ENCODE data around the gene IL3.

The IL3 gene

GRCh38 chr5:132059696-132060500 lies 557 bp upstream of the IL3 start:
- Histone ChIP-seq H3K36me3 (replicated peaks) (no peaks in the 10 kb centered on the region), H3K27ac (no peak overlapping the region), H3K4me3 (ENCODE audit: low read depth, low read length) (no peak overlapping the region), H3K27me3 (replicated peaks) (no peaks in the 10 kb centered on the region)
- no peak for DNase-seq
- in situ Hi-C loops (cut with HindIII; ENCODE audit: low pct_ligation_motif_present, low sequenced_read_pairs), result no loop called here
- no peak for TF ChIP-seq CTCF (IDR thresholded peaks at IDR 0.05; ENCODE audit: low read depth, low read length, missing control alignments)

GRCh38 chr5:132063090-132063911 lies 2.8 kb downstream of the IL3 start:
- Histone ChIP-seq H3K27ac (no peak overlapping the region), H3K27me3 (replicated peaks) (no peaks in the 10 kb centered on the region), H3K36me3 (replicated peaks) (no peaks in the 10 kb centered on the region), H3K4me3 (ENCODE audit: low read depth, low read length) (no peak overlapping the region)
- DNase-seq, result peak; percentile 72
- TF ChIP-seq CTCF (IDR thresholded peaks at IDR 0.05; ENCODE audit: low read depth, low read length, missing control alignments), result peak; percentile 99
- in situ Hi-C loops (cut with HindIII; ENCODE audit: low pct_ligation_motif_present, low sequenced_read_pairs), result no loop called here

- Histone ChIP-seq H3K36me3 (replicated peaks) (no peaks in the 10 kb centered on the region), H3K27me3 (replicated peaks) (no peaks in the 10 kb centered on the region), H3K4me3 (ENCODE audit: low read depth, low read length) (no peak overlapping the region), H3K27ac (no peak overlapping the region)
- no peak for TF ChIP-seq CTCF (IDR thresholded peaks at IDR 0.05; ENCODE audit: low read depth, low read length, missing control alignments)
- in situ Hi-C loops (cut with HindIII; ENCODE audit: low pct_ligation_motif_present, low sequenced_read_pairs), result no loop called here
- DNase-seq, result no peak
These were observed 3.7 kb downstream of the IL3 start for GRCh38 chr5:132064140-132064539.

- H3K36me3 ChIP-seq (replicated peaks), result no peaks in the 10 kb centered on the region
- no peaks in the 10 kb centered on the region for H3K27me3 ChIP-seq (replicated peaks)
- H3K4me3 ChIP-seq (ENCODE audit: low read depth, low read length), result no peak overlapping the region
- DNase-seq, result peak; percentile 78
- in situ Hi-C loops (cut with HindIII; ENCODE audit: low pct_ligation_motif_present, low sequenced_read_pairs), result no loop called here
- H3K27ac ChIP-seq, result no peak overlapping the region
- TF ChIP-seq CTCF (IDR thresholded peaks at IDR 0.05; ENCODE audit: low read depth, low read length, missing control alignments), result peak; percentile 99
These were observed 4.4 kb downstream of the IL3 start for GRCh38 chr5:132064738-132065331.

GRCh38 chr5:132065351-132065937 lies 5.0 kb downstream of the IL3 start:
- Histone ChIP-seq H3K36me3 (replicated peaks) (no peaks in the 10 kb centered on the region), H3K4me3 (ENCODE audit: low read depth, low read length) (no peak overlapping the region), H3K27me3 (replicated peaks) (no peaks in the 10 kb centered on the region), H3K27ac (no peak overlapping the region)
- DNase-seq, result peak; percentile 66
- peak; percentile 83 for TF ChIP-seq CTCF (IDR thresholded peaks at IDR 0.05; ENCODE audit: low read depth, low read length, missing control alignments)
- in situ Hi-C loops (cut with HindIII; ENCODE audit: low pct_ligation_motif_present, low sequenced_read_pairs), result no loop called here
